Measurements from ENCODE around the gene ATP9A.
"Not testable (repeated sequence)": the region's sequence is repeated elsewhere in the genome, so short reads cannot be mapped to it uniquely, and the experiment has no call there.

The ATP9A gene

DNA sequence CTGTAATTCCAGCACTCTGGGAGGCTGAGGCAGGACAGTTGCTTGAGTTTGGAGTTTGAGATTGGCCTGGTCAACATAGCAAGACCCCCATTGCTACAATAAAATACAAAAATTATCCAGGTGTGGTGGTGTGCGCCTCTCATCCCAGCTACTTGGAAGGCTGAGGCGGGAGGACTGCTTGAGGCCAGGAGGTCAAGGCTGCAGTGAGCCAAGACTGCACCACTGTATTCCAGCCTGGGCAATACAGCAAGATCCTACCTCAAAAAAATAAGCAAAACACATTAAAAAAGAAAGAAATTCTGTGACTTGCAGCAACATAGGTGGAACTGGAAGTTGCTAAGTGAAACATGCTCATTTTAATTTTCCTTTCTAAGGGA, 119.6 kb downstream of the ATP9A start:
- no peak for DNase-seq

DNA sequence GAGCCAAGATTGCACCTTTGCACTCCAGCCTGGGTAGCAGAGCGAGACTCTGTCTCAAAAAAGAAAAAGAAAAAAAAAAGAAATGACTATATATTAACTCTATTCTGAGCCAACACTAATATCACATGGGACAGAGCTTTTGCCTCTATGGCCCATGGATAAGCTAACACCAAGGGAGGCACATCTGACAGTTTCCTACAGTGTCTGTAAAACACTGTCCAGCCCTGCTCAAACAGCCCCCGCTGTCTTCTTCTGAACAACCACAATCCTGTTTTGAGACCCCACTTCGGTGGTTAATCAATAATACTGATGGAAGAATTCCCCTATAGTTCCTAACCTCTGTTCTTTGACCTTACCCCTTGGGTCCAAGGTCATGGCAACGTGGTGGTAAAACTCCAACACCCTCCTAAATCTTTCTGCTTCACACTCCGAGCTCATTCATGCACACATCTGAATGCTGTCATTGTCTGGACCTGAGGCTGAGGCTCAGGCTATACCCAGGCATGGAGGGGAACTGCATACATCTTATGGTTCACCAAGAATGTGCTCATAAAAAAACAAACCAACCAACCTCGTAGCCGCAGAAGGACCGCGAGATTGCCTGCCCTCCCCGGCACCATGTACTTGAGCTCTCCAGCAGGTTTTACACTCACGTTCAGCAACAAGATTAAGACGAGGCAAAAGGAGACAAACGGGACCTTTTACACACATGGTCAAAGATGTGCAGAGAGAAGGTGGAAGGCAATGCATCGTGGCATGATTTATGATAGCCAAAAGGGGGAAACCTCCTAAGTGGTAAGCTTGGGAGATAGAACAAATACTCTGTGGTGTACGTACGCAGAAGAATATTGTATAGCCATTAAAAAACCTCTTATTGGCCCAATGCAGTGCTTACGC, 120.3 kb downstream of the ATP9A start:
- DNase-seq, result no peak

DNA sequence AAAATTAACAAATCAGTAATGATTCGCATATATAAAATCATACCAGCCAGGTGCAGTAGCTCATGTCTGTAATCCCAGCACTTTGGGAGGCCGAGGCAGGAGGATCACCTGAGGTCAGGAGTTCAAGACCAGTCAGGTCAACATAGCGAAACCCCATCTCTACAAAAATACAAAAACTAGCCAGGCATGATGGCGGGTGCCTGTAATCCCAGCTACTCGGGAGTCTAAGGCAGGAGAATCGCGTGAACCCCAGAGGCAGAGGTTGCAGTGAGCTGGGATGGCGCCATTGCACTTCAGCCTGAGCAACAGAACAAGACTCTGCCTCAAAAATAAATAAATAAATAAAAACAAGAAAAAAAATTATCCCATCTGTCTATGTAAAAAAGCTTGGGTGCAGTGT, 124.4 kb downstream of the ATP9A start:
- not testable (repeated sequence) for DNase-seq

DNA sequence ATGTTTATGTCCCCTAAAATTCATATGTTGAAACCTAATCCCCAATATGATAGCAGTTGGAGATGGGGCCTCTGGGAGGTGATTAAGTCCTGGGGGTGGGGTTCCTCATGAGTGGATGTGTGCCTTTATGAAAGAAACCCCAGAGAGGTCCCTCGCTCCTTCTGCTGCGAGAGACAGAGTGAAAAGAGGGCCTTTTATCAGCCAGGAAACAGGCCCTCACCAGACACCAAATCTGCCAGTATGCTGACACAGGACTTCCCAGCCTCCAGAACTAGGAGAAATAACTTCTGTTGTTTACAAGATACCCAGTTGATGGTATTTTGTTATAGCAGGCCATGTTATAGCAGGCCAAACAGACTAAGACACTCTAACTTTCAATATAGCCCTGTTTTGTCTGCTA, 124.8 kb downstream of the ATP9A start:
- DNase-seq, result peak; percentile 23

DNA sequence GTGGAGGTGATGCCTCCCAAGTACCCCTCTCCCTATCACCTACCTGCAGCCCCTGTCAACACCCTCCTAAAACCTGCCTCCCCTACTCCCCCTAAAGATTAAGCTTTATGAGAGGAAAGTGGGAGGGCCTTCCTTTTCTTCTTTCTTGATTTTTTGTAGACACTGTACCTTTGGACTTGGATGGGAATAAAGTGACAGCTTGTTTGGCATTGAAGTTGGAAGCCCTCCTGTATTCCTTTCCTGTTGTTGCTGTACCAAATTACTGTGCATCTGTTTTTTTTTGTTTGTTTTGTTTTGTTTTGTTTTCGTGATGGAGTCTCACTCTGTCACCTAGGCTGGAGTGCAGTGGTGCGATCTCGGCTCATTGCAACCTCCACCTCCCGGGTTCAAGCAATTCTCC, 126.3 kb downstream of the ATP9A start:
- no peak for DNase-seq

DNA sequence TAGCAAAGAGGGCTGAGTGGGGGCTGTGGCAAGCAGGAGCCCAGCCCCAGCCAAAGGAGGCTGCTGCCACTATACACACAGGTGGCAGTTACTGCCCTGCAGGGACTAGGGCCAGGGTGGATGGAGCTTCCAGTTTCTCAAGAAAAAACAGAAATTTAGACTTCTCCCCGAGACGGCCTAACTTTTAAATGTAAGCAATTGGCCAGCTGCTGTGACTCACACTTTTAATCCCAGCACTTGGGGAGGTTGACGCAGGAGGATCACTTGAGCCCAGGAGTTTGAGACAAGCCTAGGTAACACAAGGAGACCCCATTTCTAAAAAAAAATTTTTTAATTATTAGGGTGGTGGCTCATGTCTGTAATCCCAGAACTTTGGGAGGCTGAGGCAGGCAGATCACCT, 127.4 kb downstream of the ATP9A start:
- no peak for DNase-seq

DNA sequence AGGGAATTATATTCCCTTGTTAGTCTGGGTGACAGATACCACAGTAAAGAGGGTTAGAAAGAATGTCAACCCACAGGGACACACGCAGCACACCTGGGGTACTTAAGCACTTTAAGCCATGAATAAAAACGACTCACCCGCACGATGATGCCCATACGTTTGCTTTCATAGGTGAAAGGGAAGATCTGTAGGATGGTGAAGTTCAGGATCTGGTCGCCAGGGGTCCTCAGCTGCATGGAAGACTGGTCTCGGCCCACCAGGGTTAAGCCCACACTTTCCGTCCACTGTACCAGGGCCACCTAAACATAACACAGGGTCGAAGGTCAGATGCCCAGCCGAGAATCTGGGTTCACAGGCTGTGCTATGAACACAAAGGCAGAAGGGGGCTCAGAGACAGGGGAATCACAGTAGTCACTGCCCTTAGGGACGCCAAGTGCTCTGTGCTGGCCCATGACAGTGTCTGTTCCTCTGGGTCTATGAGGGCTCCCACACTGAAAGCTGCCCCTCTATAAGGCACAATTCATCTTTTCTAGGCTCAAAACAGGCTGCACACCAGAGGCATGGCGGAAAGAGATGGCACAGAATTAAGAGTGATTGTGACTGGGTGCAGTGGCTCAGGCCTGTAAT, 128.9 kb downstream of the ATP9A start:
- peak; percentile 71 for DNase-seq

DNA sequence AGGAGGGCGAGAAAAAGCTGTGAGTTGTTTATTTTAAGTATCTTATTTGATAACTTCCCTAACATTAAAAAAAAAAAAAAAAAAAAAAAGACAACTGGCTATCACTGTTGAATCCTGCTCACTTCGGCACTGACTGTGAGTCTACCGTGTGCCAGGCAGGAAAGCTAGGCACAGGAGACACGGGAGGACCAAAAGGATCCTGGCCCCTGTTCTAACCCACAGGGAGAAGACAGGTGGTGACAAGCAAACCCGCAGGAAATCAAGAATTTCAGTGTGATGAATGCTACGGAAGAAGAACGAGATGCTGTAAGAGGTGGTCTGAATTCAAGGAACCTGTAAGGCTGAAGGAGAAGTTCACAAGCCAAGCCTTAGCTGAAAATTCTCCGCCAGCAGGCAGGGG, 130.9 kb downstream of the ATP9A start:
- DNase-seq, result no peak

DNA sequence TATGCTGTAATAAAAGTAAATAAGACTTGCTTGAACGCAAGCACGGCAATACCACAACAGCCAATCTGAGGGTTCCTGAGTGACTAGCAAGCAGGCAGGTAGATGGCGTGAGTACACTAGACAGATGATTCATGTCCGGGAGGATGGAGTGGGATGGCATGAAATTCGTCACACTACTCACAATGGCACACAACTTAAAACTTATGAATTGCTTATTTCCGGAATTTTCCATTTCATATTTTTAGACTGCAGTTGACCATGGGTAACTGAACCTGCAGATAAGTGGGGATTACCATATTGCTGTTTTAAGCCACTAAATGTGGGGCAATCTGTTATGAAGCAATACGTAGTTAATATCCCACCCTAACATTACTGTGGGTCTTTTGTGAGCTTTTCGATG, 132.1 kb downstream of the ATP9A start:
- no peak for DNase-seq

DNA sequence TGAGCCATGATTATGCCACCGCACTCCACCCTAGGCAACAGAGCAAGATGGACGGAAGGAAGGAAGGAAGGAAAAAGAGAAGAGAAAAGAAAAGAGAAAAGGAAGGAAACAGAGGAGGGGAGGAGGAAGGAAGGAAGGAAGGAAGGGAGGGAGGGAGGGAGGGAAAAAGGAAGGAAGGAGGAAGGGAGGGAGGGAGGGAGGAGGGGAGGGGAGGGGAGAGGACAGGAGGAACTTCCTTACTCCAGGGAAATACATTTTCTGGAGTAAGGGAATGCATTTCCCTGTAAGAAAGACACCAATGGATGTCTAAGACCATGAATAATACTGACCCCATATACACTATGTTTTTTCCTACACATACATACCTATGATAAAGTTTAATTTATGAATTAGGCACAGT, 132.5 kb downstream of the ATP9A start:
- no peak for DNase-seq

DNA sequence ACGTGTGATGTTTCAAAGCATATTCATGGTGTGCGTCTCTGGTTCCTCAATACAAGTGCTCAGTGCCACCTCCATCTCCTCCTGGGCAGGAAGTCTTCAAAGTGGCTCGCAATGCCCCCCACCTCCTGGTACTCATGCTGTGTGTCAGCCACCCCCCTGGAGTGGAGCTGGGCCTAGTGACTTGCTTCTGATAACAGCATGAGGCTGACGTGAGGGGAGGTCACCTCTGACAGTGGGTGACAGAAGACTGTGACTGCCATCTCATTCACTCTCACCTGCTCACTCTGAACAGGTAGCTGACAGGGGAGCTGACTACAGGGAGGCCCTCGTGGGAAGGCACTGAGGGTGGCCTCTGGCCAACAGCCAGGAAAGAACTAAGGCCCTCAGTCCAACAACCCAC, 133.3 kb downstream of the ATP9A start:
- DNase-seq, result no peak

DNA sequence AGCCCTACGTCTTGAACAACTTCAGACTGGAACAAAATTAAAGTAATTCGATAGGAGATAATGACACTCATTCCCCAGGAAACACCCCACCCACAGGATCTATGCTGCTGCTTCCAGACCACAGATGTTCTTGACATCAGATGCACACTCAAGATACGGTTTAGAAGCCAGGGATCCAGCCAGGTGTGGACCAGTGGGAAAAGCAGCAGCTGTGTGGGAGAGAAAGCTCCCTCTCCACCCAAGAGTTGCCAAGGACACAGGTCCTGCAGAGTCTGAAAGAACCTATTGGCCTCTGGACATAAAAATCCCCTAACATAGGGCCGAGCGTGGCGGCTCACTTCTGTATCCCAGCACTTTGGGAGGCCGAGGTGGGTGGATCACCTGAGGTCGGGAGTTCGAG, 133.9 kb downstream of the ATP9A start:
- DNase-seq, result no peak

DNA sequence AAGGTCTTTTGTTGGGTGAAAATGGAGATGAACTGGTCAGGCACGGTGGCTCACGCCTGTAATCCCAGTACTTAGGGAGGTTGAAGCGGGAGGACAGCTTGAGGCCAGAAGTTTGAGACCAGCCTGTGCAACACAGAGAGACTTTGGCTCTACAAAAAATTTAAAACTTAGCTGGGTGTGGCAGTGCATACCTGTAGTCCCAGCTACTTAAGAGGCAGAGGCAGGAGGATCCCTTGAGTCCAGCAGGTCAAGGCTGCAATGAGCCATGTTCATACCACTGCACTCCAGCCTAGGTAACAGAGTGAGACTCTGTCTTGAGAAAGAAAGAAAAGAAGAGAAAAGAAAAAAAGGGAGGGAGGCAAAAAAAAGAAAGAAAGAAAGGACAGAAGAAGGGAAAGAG, 134.8 kb downstream of the ATP9A start:
- DNase-seq, result no peak

DNA sequence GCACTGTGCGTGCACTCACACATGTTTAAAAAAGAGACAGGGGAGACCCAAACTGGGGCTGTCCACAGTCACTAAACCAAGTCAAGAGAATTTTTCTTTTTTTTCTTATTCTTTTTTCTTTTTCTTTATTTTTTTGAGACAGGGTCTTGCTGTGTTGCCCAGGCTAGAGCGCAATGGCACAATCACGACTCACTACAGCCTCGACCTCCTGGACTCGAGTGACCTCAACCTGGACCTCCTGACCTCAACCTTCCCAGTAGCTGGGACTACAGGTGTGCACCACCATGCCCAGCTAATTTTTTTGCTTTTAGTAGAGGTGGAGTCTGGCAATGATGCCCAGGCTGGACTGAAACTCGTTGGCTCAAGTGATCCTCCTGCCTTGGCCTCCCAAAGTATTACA, 136.2 kb downstream of the ATP9A start:
- no peak for DNase-seq

DNA sequence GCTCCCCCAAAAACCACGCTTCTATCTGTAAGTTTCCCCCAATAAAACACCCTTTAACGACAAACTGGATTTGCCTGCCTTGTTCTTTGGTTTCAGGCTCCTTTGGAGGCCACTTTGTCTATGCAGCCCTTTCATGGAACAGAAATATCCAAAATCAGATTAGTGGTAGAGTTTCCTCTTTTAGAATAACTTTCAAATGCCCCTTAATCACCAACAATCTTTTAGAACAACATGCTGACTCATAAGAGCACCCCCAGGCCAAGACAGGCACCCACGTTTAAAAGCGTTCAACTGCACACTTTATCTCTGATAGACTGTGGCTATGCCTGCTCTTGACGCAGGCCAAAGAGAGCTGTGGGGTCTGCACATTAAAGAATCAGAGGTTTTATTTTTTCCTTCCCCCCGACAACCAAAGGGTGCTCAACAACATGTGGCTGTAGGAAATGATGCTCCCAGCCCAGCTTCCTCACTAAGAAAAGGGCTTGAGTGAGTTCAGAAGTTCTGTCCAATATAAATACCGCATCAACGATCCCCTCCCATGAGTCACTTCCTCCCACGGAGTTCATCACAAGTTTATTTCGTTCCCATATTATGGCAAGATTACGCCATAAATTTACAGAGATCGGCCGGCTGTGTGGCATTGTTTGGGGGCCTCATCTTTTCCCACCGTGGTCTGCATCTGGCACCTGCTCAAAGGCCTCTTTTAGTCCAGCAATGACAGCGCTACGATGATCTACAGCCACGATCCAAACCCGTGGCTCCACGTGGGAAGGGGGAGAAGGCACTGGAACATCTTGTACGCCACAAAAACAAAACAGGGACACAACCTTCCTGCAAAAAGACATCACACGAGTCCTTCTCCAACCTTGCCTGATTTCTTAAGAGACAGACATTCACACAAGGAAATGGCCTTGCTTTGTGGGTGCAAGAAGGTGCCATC, 136.9 kb downstream of the ATP9A start:
- peak; percentile 45 for DNase-seq

DNA sequence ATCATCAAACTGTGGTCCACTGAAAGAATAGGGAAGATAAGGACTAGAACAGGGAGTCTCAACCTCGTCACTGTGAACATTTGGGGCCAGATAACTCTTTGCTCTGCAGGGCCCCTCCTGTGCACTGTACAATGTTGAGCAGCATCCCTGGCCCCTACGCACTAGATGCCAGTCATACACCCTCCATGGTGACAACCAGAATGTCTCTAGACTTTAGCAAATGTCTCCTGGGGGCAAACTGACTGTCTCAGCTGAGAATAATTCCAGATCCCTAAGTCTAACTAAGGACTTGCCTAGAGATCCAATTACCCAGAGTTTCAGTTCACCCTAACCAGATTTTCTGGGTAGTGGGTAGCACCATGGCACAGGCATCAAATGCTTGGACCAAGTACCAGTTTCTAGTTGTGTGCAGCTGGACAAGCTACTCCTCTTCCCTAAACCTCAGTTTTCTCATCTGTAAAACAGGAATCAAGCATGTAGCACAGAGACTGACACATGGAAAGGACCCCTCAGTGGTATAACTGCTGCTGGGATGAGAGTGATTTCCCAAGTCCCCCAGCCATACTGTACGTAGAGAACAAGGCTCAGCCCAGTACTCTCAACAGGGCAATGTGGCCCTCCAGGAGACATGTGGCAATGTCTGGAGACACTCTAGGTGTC, 138.7 kb downstream of the ATP9A start:
- DNase-seq, result no peak

DNA sequence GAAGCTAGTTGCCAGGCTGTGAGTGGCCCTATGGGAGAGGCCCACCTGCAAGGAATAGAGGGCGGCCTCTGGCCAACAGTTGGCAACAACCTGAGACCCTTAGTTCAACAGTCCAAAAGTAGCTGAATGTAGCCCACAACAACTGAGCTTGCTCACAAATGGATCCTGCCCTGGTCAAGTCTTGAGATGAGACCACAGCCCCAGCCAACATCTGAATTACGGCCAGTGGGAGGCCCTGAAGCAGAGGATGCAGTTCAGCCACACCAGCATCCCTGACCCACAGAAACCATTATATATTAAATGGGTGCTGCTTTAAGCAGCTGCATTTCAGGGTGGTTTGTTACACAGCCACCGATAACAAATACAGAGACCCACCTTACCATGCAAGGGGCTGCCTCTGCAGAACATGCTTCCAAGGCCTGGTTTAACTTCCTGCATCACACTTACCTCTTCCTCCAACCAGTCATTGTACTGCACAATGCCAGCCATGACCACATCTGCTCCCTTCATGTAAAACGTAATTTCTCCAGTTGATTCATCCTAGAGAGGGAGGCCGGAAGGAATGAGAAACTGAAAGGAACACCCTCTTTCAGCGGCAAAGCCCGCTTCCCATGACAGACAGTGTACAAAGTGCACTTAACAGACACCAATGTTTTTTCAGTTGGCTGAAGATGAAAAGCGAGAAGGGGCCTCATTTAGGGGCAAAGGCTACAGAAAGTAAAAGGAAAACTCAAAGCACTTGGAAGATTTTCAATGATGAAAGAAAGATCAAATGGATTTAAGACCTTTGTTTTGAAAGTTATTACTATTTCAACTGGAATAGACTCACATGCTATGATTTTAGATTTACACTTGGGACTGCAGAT, 139.4 kb downstream of the ATP9A start:
- DNase-seq, result no peak

DNA sequence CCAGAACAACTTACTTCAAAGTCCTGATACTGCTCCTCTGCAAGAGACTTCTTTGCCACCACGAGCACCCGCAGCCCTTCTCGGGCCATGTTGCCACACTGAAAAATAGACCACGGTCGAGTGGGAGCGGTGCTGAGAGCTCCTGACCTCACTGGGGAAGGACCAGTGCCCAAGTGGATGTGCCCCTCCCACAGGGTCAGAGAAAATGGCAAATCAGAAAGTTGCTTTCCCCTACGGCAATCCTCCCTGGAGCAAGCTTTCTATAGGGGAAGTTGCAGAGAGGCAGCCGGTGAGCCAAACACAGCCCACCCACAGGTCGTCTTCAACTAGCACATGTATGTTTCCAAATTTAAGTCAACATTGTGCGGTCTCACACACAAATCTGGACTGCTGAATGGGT, 140.6 kb downstream of the ATP9A start:
- no peak for DNase-seq

DNA sequence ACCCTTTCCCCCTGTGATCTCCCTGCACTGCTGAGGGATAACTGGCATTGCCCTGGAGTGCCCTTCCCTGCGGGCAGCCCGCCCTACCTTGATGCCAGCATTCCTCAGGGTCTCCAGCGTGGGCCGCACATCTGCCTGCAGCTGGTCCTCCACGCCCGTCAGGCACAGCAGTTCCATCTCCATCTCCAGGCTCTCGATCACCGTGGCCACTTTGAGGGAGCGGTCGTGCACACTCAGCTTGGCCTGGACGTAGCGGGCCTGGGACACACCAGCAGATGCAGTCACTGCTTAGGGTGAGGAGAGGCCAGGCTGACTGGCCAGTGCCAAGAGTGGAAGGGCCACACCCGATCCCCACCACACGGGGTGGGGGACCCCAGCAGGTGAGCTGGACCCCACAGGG, 143.1 kb downstream of the ATP9A start:
- DNase-seq, result no peak

DNA sequence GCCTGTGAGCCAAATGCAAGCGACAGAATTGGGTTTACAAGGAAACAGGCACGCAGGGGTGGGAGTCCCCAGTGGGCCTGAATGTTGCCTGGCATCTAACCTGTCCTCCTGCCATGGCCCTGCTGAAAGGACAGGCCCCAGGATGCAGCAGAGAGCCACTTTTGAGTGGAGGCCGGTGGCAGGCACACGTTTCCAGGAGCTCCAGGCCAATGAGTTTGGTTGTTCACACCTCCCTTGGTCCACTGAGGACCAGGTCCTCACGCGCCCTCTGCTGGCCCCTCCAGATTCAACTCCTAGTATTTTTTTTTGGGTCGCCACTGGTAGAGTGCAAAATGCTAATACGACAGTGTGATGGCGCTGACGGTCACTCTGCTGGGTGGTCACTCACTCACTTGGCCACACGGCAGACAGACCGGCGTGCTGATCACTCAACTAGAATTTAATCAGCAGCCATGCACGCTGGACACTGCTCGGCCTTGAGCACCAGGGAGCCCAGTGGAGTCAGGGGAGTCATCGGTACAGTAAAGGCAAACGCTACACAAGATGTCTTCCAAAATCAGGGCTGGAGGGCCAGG, 143.9 kb downstream of the ATP9A start:
- DNase-seq, result peak; percentile 83

DNA sequence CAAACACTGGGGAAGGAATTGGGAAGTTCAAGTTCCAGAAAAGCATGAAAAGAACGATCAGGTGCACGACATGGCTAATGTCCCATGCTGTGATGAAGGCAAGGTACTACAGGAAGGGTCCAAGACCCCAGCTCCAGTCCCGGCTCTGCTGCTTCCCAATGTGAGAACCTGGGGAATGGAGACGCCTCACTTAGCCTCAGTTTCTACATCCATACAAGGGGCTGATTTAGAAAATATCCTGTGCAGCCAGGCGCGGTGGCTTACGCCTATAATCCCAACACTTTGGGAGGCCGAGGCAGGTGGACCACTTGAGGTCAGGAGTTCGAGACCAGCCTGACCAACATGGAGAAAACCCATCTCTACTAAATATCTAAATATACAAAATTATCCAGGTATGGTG, 144.9 kb downstream of the ATP9A start:
- no peak for DNase-seq

All from OCI-M1 (cell line).